ENCODE results near the gene ADAM29. TPM values are rescaled to one million over a fixed set of nuclear protein-coding genes. Genes with fewer than 3 reads are reported as not detected.
"Not testable (repeated sequence)": the region's sequence is repeated elsewhere in the genome, so short reads cannot be mapped to it uniquely, and the experiment has no call there.

Gene ADAM29
- total RNA-seq, 6 experiments from 2014 or later = not detected

DNA sequence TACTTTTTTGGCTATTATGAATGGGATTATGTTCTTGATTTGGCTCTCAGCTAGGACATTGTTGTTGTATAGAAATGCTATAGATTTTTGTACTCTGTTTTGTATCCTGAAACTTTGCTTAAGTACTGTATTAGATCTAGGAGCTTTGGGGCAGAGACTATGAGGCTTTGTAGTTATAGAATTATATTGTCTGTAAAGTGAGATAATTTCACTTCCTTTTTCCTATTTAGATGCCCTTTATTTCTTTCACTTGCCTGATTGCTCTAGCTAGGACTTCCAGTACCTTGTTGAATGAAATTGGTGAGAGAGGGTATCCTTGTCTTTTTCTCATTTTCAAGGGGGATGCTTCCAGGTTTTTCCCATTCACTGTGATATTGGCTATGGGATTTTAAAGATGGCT is 28.1 kb downstream of the ADAM29 start:
- DNase-seq = no peak
- H3K4me1 Mint-ChIP-seq (ENCODE audit: low read depth) = no peaks in the 10 kb centered on the region
- H3K9me3 Mint-ChIP-seq = peaks cover 53% of the 10 kb centered on the region
- H3K27ac Mint-ChIP-seq = no peak overlapping the region
- TF ChIP-seq, protein P1, sequence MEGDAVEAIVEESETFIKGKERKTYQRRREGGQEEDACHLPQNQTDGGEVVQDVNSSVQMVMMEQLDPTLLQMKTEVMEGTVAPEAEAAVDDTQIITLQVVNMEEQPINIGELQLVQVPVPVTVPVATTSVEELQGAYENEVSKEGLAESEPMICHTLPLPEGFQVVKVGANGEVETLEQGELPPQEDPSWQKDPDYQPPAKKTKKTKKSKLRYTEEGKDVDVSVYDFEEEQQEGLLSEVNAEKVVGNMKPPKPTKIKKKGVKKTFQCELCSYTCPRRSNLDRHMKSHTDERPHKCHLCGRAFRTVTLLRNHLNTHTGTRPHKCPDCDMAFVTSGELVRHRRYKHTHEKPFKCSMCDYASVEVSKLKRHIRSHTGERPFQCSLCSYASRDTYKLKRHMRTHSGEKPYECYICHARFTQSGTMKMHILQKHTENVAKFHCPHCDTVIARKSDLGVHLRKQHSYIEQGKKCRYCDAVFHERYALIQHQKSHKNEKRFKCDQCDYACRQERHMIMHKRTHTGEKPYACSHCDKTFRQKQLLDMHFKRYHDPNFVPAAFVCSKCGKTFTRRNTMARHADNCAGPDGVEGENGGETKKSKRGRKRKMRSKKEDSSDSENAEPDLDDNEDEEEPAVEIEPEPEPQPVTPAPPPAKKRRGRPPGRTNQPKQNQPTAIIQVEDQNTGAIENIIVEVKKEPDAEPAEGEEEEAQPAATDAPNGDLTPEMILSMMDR (IDR thresholded peaks at IDR 0.05) = no peak
- peaks cover 2% of the 10 kb centered on the region; the same call in 1 of the 2 replicates for H3K27me3 Mint-ChIP-seq (ENCODE audit: insufficient read depth)
- H3K4me3 Mint-ChIP-seq = no peak overlapping the region
- peaks cover 9% of the 10 kb centered on the region; the same call in 1 of the 2 replicates for H3K36me3 Mint-ChIP-seq (ENCODE audit: low read depth)

DNA sequence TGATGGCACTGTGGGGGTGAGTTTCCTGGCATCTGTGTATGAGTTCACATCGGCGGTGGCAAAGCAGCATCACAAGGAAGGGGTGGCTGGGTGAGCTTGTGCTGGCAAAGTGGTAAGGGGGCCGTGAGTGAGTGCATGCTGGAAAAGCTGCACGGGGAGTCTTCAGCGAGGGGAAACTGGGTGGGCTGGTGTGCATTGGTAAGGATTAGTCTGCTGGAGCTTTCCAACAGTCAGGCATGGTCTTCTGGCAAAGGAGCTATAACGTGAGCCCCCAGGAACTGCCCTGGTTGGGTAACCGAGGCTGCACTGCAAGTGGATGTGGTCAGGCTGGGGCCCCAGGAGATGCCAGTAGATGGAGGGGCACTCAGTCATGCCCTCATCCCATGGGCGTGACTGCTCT is 30.7 kb downstream of the ADAM29 start:
- H3K27me3 Mint-ChIP-seq (ENCODE audit: insufficient read depth) = no peaks in the 10 kb centered on the region
- H3K27ac Mint-ChIP-seq = no peak overlapping the region
- H3K4me1 Mint-ChIP-seq (ENCODE audit: low read depth) = no peaks in the 10 kb centered on the region
- peaks cover 9% of the 10 kb centered on the region; the same call in 1 of the 2 replicates for H3K36me3 Mint-ChIP-seq (ENCODE audit: low read depth)
- H3K9me3 Mint-ChIP-seq = peaks cover 49% of the 10 kb centered on the region
- no peak for DNase-seq
- TF ChIP-seq, protein P1 (IDR thresholded peaks at IDR 0.05) = no peak
- no peak overlapping the region for H3K4me3 Mint-ChIP-seq

DNA sequence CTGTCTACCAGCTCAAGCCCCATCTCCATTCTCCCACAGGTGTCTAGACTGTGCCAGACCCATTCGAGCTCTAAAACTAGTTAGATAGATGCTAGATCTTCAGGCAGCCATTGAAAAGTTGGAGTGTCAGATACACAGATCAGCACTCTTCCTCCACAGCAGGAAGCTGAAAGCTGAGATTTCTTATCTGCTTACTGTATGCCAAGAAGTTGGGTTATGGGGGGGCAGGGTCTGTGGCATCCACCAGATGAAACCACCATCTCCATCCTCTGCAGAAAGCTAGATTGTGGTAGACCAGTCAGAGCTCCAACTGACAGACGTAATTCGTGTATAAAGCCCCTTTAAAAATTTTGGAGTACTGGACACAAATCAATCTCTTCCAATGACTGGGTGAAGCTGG is 54.8 kb downstream of the ADAM29 start:
- Mint-ChIP-seq H3K4me1 (ENCODE audit: low read depth) (no peaks in the 10 kb centered on the region), H3K27ac (no peak overlapping the region), H3K36me3 (ENCODE audit: low read depth) (no peaks in the 10 kb centered on the region; the same call in 1 of the 2 replicates), H3K4me3 (no peak overlapping the region), H3K27me3 (ENCODE audit: insufficient read depth) (peaks cover 2% of the 10 kb centered on the region; the same call in 1 of the 2 replicates), H3K9me3 (peaks cover 29% of the 10 kb centered on the region)
- TF ChIP-seq, protein P1 (IDR thresholded peaks at IDR 0.05) = no peak
- DNase-seq = no peak

DNA sequence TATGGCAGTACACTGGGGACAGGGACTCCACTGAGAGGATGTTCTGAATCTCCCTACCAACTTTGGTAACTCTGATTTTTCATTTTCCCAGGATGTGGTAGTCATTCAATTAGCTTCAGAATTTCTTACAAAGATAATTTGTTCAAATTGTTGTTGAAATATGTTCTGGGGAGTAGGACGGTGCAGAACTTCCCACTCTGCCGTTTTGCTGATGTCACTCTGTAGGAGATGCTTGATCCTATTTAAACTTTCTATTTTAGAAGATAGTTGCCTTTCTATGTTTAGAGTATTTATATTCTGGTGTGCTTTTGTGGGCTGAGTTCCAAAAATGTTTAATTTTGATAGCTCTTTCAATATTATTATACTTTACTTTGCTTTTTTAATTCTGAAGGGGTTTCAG is 55.2 kb downstream of the ADAM29 start:
- no peak overlapping the region for H3K27ac Mint-ChIP-seq
- no peak for DNase-seq
- H3K4me3 Mint-ChIP-seq = no peak overlapping the region
- peaks cover 2% of the 10 kb centered on the region; the same call in 1 of the 2 replicates for H3K27me3 Mint-ChIP-seq (ENCODE audit: insufficient read depth)
- H3K4me1 Mint-ChIP-seq (ENCODE audit: low read depth) = no peaks in the 10 kb centered on the region
- H3K36me3 Mint-ChIP-seq (ENCODE audit: low read depth) = no peaks in the 10 kb centered on the region; the same call in 1 of the 2 replicates
- H3K9me3 Mint-ChIP-seq = peaks cover 32% of the 10 kb centered on the region
- TF ChIP-seq, protein P1 (IDR thresholded peaks at IDR 0.05) = no peak

DNA sequence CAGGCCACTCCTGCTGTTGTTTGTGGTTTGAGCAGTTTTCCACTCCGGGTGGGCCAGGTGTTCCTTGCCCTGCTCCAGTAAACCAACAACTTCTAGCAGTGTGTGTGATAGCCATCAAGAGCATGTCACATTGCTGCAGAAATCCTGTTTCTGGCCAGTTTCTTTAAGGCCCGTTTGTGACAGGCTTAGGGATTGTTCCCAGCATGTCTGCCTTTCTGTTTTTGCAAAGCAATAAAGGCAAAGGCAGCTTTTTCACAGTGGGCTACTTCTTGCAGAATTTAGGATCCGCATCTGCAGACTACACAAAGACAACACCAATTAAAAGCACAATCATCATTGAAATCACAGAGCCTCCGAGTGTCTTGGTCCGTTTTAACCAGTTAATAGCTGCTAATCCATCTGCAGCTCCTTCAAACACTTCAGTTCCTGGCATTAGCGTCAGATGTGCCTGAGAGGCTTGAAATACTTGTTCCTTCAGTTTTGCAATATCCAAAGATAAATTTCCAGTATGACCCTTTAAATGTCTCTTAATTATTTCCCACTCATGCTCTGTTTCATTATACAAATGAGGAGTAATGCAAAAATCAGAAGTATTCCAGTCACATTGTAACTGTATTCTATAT is 65.1 kb downstream of the ADAM29 start:
- TF ChIP-seq, protein P1 (IDR thresholded peaks at IDR 0.05) = no peak
- H3K9me3 Mint-ChIP-seq = peaks cover 54% of the 10 kb centered on the region
- H3K4me1 Mint-ChIP-seq (ENCODE audit: low read depth) = no peaks in the 10 kb centered on the region
- H3K27me3 Mint-ChIP-seq (ENCODE audit: insufficient read depth) = no peaks in the 10 kb centered on the region
- peaks cover 5% of the 10 kb centered on the region; the same call in 1 of the 2 replicates for H3K36me3 Mint-ChIP-seq (ENCODE audit: low read depth)
- no peak overlapping the region for H3K4me3 Mint-ChIP-seq
- H3K27ac Mint-ChIP-seq = no peak overlapping the region
- DNase-seq = no peak

DNA sequence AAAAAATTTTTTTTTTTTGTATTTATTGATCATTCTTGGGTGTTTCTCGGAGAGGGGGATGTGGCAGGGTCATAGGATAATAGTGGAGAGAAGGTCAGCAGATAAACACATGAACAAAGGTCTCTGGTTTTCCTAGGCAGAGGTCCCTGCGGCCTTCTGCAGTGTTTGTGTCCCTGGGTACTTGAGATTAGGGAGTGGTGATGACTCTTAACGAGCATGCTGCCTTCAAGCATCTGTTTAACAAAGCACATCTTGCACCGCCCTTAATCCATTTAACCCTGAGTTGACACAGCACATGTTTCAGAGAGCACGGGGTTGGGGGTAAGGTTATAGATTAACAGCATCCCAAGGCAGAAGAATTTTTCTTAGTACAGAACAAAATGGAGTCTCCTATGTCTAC is 65.7 kb downstream of the ADAM29 start:
- DNase-seq; H3K27ac Mint-ChIP-seq; H3K36me3 Mint-ChIP-seq (ENCODE audit: low read depth); H3K4me1 Mint-ChIP-seq (ENCODE audit: low read depth); H3K27me3 Mint-ChIP-seq (ENCODE audit: insufficient read depth); H3K4me3 Mint-ChIP-seq: not testable (repeated sequence)
- H3K9me3 Mint-ChIP-seq = peaks cover 56% of the 10 kb centered on the region

Data from HFFc6 (cell line).